Stromal cell of bone marrow (primary cell): ENCODE data around the gene C3orf85.
"Not testable (repeated sequence)": the region's sequence is repeated elsewhere in the genome, so short reads cannot be mapped to it uniquely, and the experiment has no call there.

Experiments
- DNase-seq: peaks from one replicate; pipeline ENCODE4 v3.0.0-alpha.2; 2012; ENCODE audit warnings: low read depth

The C3orf85 gene

GRCh38 chr3:109136523-109136922 lies at the start of gene C3orf85:
Gene C3orf85, plus strand, starts transcription at chr3:109136719. Its CDS starts 129 bp downstream, at chr3:109136848.
- DNase-seq = no peak

GRCh38 chr3:109089265-109089664 lies 47.3 kb upstream of the C3orf85 start:
- no peak for DNase-seq

GRCh38 chr3:109091846-109092245 lies 44.7 kb upstream of the C3orf85 start:
- DNase-seq = no peak

- no peak for DNase-seq
These were observed 43.0 kb upstream of the C3orf85 start for GRCh38 chr3:109093561-109093960.

GRCh38 chr3:109095166-109095565 lies 41.4 kb upstream of the C3orf85 start:
- DNase-seq = no peak

GRCh38 chr3:109098079-109098644 lies 38.4 kb upstream of the C3orf85 start:
- DNase-seq = no peak

GRCh38 chr3:109109574-109109973 lies 26.9 kb upstream of the C3orf85 start:
- DNase-seq = no peak

GRCh38 chr3:109112946-109113760 lies 23.4 kb upstream of the C3orf85 start:
- DNase-seq = no peak

GRCh38 chr3:109114746-109115145 lies 21.8 kb upstream of the C3orf85 start:
- DNase-seq = no peak

GRCh38 chr3:109115451-109115850 lies 21.1 kb upstream of the C3orf85 start:
- DNase-seq = no peak

GRCh38 chr3:109116031-109116430 lies 20.5 kb upstream of the C3orf85 start:
- DNase-seq = no peak

- DNase-seq = no peak
These were observed 18.6 kb upstream of the C3orf85 start, which contains the start of gene MORC1 for GRCh38 chr3:109117939-109118338. Gene MORC1, minus strand, starts transcription at chr3:109118134. Its CDS starts 75 bp downstream, at chr3:109118059.

- DNase-seq = no peak
These were observed 17.9 kb upstream of the C3orf85 start for GRCh38 chr3:109118584-109118983.

- DNase-seq = no peak
These were observed 13.8 kb upstream of the C3orf85 start for GRCh38 chr3:109122690-109123089.

GRCh38 chr3:109125902-109126301 lies 10.6 kb upstream of the C3orf85 start:
- no peak for DNase-seq

GRCh38 chr3:109127553-109127952 lies 9.0 kb upstream of the C3orf85 start:
- no peak for DNase-seq

- no peak for DNase-seq
These were observed 5.2 kb upstream of the C3orf85 start for GRCh38 chr3:109131276-109131675.

GRCh38 chr3:109132801-109133473 lies 3.6 kb upstream of the C3orf85 start:
- peak; percentile 6 for DNase-seq

- not testable (repeated sequence) for DNase-seq
These were observed 3.1 kb upstream of the C3orf85 start for GRCh38 chr3:109133474-109133816.

GRCh38 chr3:109137761-109138160 lies 1.2 kb downstream of the C3orf85 start:
- DNase-seq = no peak

- no peak for DNase-seq
These were observed 3.8 kb downstream of the C3orf85 start for GRCh38 chr3:109140318-109140717.

- DNase-seq = no peak
These were observed 7.1 kb downstream of the C3orf85 start for GRCh38 chr3:109143646-109144045.

GRCh38 chr3:109149078-109149477 lies 12.6 kb downstream of the C3orf85 start:
- no peak for DNase-seq
